HG03575 (cell line): ENCODE measurements around the gene REXO4.

Experiments
- ATAC-seq: cut with Tn5 transposase; IDR thresholded peaks from one replicate; pipeline ENCODE4 v1.9.1; 2021; ENCODE audit not compliant: unreplicated experiment, insufficient number of reproducible peaks, low FRiP score; ENCODE audit errors: extremely low read depth

Gene REXO4, protein sequence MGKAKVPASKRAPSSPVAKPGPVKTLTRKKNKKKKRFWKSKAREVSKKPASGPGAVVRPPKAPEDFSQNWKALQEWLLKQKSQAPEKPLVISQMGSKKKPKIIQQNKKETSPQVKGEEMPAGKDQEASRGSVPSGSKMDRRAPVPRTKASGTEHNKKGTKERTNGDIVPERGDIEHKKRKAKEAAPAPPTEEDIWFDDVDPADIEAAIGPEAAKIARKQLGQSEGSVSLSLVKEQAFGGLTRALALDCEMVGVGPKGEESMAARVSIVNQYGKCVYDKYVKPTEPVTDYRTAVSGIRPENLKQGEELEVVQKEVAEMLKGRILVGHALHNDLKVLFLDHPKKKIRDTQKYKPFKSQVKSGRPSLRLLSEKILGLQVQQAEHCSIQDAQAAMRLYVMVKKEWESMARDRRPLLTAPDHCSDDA

GRCh38 chr9:133417541-133418461, at the start of gene REXO4:
REXO4 (minus strand) TSS chr9:133418010; CDS start chr9:133417844, 166 bp downstream.
- ATAC-seq, result no peak

- no peak for ATAC-seq
Measured at GRCh38 chr9:133467101-133467500, 49.3 kb upstream of the REXO4 start.

GRCh38 chr9:133465984-133466383, 48.2 kb upstream of the REXO4 start:
- no peak for ATAC-seq

- ATAC-seq, result no peak
Measured at GRCh38 chr9:133464638-133465037, 46.8 kb upstream of the REXO4 start.

GRCh38 chr9:133463864-133464615, 46.2 kb upstream of the REXO4 start:
- ATAC-seq, result no peak

GRCh38 chr9:133463234-133463863, 45.5 kb upstream of the REXO4 start:
- no peak for ATAC-seq

DNA sequence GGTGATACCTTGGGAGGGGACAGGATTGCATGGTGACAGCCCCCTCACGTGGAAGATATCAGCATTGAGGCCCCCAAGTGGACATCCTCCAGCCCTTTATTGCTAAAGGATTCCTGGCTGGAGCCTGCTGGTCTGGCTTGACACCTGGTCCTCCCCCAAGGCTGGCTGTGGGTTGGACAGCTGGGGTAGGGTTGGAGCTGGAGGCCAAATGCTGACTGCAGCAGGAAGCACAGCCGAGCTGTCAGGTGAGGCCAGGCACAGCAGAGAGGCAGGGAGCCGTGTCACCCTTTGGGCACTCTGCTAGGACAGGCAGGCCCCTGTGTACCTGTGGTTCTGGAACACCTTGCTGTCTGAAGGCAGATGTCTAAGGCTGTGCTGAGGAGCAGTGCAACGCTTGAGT, 44.2 kb upstream of the REXO4 start:
- no peak for ATAC-seq

GRCh38 chr9:133460405-133461175, 42.8 kb upstream of the REXO4 start:
- no peak for ATAC-seq

GRCh38 chr9:133459476-133460404, 41.9 kb upstream of the REXO4 start, which contains the start of gene CACFD1:
CACFD1 (plus strand) TSS chr9:133459978; CDS start chr9:133460067, 89 bp downstream.
- no peak for ATAC-seq

DNA sequence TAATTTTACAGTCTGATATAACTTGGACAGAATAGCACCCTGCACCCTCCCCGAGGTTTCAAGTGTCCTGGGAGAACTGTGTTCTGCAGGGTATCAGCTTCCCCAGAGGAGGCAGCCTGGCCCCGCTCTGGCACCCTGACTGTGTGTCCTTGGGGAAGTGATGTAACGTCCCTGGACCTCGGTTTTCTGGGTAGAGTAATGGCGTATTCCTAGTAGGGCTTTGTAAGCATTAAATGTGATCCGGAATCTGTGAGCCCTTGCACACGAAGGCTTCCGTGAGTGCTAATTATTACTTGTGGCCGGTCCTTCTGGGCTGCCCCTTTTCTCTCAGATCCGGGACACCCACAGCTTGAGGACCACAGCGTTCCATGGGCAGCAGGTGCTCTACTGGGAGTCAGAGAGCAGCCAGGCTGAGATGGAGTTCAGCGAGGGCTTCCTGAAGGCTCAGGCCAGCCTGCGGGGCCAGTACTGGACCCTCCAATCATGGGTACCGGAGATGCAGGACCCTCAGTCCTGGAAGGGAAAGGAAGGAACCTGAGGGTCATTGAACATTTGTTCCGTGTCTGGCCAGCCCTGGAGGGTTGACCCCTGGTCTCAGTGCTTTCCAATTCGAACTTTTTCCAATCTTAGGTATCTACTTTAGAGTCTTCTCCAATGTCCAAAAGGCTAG, 41.0 kb upstream of the REXO4 start:
- no peak for ATAC-seq

DNA sequence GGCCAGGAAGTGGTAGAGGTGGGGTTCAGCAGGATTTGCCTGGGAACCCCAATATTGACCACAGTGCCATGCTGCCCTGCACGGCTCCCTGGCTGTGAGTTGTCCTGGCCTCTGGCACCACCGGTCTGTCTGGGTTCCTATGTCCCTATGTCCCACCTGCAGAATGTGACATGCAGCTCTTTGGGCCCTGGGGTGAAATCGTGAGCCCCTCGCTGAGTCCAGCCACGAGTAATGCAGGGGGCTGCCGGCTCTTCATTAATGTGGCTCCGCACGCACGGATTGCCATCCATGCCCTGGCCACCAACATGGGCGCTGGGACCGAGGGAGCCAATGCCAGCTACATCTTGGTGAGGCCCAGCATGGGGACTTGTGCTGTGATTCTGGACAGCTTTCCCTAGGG, 39.9 kb upstream of the REXO4 start:
- ATAC-seq, result no peak

DNA sequence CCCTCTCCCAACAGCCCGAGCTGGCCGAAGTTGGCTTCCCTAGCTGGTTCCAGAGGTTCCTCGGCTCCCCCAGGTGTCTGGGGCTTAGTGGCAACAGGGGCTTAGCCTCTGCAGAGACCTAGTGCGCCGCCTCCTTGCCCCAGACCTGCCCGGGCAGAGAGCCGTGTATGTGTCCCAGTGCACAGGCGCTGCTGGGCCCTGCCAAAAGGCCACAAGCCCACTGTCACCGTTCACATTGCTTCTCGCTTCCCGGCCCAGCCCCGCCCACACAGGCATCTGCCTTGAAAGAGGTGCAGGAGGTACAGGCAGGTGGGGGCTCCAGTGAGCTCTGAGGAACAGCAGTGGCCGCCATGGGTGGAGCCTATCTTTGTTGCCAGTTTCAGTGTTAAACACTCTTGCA, 39.4 kb upstream of the REXO4 start:
- ATAC-seq, result no peak

DNA sequence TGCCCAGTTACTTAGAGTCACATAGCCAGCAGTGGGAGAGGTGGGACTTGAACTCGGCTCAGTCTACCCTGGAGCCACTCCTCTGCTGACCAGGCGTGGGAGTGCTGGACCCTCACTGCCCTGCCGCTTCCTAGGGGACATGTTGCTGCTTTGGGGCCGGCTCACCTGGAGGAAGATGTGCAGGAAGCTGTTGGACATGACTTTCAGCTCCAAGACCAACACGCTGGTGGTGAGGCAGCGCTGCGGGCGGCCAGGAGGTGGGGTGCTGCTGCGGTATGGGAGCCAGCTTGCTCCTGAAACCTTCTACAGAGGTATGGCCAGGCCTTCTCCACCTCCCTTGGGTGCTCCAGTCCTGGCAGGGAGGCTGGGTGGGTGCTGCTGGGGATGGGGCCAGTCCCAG, 38.6 kb upstream of the REXO4 start:
- ATAC-seq, result no peak

DNA sequence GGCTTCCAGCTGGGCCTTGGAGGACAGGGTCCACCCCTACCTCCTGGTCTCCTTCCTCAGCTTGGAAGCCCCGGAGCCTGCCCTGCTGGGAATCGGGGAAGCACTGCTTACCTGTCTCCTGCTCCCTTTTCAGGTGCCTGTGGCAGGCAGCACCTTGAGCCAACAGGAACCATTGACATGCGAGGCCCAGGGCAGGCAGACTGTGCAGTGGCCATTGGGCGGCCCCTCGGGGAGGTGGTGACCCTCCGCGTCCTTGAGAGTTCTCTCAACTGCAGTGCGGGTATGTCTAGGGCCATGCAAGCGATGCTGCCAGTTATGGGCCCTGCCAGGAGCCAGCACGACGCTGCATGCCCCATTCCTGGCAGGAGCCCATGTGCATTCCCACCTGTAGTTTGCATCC, 38.1 kb upstream of the REXO4 start:
- ATAC-seq, result no peak

DNA sequence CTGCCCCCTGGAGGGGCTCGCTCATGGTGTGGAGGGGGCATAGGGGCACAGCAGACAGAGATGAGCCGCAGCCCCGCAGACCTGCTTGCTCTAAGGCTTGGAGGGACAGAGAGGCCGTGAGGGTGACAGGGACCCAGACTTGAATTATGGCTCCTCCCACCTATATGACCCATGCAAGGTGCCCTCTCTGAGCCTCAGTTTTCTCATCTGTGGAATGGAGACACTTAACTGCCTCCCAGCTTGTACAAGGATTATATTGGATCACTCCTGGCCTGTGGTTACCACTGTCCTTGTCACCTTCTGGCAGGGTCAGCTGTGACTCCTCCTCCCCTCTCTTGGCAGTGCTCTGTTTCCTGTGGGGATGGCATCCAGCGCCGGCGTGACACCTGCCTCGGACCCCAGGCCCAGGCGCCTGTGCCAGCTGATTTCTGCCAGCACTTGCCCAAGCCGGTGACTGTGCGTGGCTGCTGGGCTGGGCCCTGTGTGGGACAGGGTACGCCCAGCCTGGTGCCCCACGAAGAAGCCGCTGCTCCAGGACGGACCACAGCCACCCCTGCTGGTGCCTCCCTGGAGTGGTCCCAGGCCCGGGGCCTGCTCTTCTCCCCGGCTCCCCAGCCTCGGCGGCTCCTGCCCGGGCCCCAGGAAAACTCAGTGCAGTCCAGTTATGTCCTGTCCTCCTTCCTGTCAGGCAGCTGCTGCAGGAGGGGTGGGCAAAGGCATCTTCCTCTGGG, 37.3 kb upstream of the REXO4 start:
- no peak for ATAC-seq

DNA sequence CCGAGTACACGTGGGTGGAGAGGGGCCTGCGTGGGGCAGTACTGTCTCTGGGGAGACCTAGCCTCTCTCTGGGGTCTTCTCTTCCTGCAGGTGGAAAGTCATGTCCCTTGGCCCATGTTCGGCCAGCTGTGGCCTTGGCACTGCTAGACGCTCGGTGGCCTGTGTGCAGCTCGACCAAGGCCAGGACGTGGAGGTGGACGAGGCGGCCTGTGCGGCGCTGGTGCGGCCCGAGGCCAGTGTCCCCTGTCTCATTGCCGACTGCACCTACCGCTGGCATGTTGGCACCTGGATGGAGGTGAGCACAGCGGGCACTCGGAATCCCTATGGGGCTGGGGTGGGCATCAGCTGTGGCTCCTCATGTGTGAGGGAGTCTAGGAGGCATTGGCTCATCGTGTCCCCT, 36.5 kb upstream of the REXO4 start:
- no peak for ATAC-seq
